GM19193 (cell line): ENCODE data around the gene ST8SIA3.

Experiments used
- POLR2A ChIP-seq: IDR thresholded peaks from 4 replicates; pipeline ENCODE4 v1.6.1; 2011; ENCODE audit not compliant: insufficient read depth, insufficient read length; ENCODE audit errors: extremely low read depth

The ST8SIA3 gene

DNA sequence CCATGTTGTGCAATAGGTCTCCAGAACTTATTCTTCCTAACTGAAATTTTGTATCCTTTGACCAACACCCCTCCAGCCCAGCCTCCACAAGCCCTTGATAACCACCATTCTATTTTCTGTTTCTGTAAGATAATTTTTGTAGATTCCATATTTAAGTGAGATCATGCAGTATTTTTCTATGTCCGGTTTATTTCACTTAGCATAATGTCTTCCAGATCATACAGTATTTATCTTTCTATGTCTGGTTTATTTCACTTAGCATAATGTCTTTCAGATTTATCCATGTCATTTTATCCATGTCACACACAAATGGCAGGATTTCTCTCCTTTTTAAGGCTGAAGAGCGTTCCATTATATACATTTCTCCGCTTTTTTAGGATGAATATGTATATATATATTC lies 58.4 kb downstream of the ST8SIA3 start:
- no peak for TF ChIP-seq POLR2A

- no peak for TF ChIP-seq POLR2A
These were observed 64.2 kb downstream of the ST8SIA3 start for GRCh38 chr18:57416542-57416941.
